PFSK-1 (cell line): ENCODE measurements around the gene CUBN.

Experiments
- POLR2AphosphoS5 ChIP-seq: IDR thresholded peaks from 2 replicates; pipeline ENCODE4 v1.6.1; 2012; ENCODE audit warnings: low read depth, mild to moderate bottlenecking, control low read depth, low read length, moderate library complexity
- SIN3A ChIP-seq: IDR thresholded peaks from 2 replicates; pipeline ENCODE4 v1.6.1; 2012; ENCODE audit warnings: mild to moderate bottlenecking, low read length, moderate library complexity, borderline replicate concordance; ENCODE audit not compliant: insufficient read depth

GRCh38 chr10:16907687-16908086 is 221.9 kb downstream of the CUBN start:
- TF ChIP-seq POLR2AphosphoS5 (no peak), SIN3A (no peak)
